NCI-H1105 treated with DMSO at 0.1 percent for 48 hours (cell line): ENCODE results near the gene SRPX.

Source experiments
- DNase-seq: peaks from one replicate; lab custom pipeline; 2025; lab: John Stamatoyannopoulos, UW

The SRPX gene

DNA sequence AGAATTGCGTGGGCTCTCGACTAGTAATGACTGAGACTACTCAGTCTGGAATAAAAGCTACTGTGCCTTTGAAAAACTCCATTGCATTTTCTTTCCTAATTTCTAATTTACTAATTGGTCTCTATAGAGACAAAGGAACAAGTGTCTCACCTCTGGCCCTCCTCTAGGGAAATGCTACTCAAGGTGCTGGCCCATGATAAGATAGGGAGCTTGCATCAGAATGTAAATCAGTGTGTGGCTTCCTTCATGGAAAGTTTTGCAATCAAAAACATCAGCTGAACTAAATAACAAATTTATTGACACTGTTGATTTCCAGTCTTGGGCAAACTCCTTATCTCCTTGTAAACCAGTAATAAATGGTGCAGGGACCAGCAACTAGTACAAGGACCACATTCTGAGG lies 81.8 kb downstream of the SRPX start:
- DNase-seq, result no peak

DNA sequence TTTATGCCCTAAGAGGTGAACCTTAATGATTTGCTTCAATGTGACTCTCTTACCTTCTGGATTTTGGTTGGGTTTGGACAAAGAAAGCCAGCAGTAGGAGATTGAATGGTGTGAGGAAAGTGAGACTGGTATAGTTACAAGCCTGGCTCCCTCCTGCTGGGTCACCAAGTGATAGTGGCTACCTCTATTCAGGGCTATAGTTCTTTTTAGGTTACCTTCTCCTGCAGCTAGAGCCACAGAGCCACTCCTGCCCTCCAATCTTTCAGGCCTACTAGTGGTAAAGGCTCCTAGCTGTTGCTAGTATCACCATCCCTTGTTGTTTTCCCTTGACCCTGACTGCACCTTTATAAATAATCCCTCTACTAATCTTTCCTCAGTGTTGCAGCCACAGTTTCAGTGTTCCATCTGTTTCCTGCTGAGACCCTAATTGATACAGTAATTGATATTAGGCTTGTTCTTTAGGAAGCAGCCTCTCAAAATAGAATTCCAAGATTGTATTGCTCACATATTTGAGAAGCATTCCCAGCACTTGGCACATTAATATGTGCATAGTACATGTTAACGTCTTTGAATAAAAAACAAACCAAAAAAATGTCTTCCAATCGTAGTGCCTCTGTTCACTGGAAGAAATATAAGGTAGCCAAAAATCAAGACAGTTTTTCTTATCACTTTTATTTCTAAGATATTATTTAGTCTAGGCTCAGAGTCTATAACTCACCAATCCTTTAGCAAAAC lies 82.3 kb downstream of the SRPX start:
- no peak for DNase-seq

DNA sequence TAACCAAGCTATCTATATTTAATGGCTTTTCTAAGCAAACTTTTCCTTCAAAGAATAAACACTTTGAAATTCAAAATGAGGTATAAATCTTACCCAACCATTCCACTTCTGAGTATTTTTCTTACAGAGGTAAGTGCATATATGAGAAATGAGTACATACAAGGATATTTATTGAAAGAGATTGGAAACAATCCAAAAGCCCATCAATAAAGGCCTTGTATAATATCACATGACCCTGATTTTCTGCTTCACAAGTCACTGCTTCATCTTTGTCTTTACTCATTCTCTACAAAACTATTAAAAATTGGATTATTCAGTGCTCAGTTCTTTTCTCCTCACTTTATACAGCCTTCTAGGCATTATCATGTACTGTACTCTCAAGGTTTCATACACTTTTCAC lies 91.3 kb downstream of the SRPX start:
- DNase-seq, result no peak

DNA sequence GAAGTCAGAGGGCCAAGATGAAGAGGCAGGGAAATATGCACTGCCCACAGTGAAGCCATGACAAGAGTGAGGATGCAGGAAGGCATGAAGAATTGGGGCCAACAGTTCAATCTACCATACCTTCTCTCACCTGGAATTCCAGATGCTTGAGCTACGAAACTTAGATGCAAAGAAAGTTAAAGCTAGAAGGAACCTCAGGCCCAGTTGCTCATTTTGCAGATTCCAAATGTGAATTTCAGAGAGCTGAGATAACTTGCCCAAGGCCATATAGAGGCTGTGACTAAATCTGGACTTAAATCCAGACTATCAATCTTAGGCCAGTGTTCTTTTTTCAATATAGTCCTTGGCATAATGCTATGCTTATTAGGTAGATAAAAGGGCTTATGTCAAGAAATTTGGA lies 92.7 kb downstream of the SRPX start:
- no peak for DNase-seq

DNA sequence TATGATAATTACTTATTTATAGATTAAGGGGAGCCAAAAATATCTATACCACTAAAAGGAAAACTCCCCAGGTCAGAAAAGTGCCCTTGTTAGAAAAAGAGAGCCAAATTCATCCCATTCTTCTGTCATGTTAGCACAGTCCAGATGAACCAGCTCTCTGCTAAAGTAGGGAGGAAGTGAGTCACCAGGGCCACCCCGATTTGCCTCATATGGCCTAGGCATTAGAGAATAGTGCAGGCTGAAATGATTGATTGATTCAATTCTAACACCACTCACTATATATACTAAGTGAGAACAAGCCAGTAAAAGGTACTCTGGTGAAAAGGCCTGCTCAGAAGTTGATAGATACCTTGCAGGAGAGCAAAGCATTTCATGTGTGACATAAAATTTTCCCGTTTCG lies 94.5 kb downstream of the SRPX start:
- no peak for DNase-seq

DNA sequence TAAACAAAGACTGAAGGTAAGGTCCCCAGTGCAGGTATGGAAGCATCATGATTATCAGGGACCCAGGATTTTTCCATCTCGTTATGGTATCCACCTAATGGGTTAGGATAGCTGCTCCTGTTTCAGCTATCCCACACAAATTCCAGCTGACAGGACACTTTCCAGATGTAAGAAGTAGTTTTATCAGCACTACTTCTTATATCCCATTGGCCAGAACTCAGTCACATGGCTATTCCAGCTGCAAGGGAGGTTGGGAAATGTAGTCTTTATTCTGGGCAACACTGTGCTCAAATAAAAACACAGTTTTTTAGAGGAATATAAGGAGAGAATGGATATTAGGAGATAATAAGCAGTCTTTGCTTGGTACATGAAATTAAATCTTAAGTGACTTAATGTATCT lies 96.7 kb downstream of the SRPX start:
- no peak for DNase-seq

DNA sequence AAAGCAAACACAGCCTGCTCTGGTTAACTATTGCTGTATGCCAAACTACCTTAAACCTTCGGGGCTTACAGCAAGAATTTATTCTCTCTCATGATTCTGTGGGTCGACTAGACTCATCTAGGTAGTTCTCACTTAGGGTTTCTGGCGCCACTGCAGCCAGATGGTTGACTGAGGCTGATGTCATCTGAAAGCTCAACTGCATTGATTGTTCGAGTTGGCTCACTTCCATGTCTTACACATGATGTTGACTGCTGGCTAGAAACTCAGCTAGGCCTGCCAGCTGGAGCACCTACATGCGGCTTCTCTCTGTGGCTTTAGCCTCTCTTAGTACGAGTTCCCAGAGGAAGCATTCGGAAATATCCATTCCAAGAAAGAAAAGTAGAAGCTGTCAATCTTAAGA lies 103.2 kb downstream of the SRPX start:
- DNase-seq, result no peak

DNA sequence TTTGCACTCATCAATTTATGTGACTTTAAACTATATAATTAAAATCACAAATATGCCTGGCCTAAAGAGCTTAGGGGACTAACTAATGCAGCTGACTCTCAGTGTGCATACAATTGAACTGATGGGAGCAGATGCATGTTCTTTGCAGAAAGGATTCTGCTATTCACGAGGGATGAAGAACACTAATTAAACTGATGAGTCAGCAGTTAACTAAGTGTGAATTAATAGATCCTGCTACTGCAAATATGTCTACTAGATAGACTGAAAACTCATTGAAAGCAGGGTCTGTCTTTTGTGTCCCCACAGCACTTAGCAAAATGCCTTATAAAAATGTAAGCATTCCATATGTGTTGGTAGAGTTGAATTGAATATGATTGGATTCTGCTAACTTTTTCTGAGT lies 104.0 kb downstream of the SRPX start:
- DNase-seq, result no peak

DNA sequence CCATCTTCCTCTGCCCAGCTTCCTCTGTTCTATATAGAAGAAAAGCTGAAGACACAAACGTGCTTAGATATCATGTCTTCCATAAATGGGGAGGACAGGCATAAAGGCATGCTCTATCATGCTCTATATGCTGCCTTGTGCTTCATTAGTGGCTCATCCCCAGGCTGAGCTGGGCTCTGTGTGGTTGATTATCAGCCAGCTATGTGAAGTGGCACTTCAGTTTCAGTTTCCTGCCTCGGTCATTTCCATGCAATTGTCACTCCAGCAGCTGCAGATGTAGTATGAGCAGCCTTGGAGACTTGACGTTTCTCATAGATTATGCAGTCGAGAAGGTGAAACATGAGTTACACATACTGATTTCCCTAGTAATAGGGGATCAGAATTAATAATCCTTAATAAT lies 108.1 kb downstream of the SRPX start:
- peak; percentile 65 for DNase-seq

DNA sequence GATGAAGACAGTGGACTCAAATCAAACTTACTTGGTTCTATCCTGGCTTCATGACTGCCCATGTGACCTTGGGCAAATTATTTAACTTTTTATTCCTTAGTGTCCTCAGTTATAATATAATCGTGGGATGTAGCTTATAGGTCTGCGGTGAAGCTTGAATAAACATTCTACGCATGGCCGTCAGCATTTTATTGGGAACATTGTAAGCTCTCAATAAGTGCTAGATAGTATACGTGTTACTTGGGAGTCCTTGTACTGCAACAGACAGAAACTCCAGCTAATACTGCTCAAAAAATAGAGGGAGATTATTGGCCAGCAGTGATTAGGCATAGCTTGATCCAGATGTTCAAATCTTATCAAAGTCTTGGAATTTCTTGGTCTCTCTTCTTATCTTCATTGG lies 109.5 kb downstream of the SRPX start:
- DNase-seq, result no peak

DNA sequence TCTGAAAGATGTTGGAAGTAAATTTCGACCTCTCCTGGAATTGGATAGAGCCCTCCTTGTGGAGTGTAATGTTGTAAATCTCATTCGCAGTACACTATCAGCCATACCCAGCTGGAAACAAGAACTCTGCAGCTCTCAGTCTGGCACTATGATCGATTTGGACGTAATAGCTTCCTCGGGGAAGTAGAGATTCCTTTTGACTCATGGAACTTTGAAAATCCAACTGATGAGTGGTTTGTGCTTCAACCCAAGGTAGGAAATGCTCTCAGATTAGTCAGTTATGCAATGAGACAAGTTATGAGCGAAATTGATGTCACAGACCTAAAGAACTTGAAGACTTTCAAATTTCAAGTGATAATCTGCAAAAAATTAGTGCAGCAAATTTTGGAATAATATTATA lies 110.4 kb downstream of the SRPX start:
- no peak for DNase-seq

DNA sequence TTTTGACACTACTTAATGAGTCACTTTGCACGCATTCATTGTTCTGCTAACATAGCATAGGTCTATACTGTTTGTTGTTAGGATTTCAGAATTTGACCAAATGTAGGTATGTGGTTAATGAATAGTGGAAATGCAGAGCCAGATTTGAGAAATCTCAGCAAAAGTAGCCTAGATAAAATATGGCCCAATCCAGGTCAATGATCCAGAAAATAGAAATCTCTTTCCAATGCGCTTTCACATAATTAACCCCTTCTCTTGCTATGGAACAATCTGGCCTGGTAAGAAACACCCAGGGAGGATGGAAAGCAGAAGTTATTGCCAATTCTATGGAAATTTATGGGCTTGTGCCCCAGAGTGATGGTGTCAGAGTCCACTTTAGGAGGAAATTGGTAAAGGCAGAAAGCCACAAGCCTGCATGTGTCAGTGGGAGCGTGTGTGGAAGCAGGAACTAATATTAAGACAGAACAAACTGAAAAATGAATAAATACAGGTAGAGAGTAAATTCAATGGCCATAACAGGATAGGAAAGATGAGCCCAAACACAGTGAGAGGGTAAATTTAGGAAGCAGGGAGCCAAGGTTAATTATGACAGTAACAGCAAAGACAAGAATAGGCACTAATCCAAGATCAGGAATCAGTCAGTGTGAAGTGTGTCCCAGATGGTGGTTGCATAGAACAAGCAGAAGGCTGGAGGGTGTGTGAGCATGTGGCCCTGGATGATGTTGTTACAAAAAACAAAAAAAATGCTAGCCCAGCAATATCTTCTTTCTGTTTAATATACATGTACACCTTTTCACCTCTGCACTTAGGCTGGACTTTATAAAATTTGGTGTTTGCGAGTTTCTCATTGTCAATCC lies 111.4 kb downstream of the SRPX start:
- no peak for DNase-seq

DNA sequence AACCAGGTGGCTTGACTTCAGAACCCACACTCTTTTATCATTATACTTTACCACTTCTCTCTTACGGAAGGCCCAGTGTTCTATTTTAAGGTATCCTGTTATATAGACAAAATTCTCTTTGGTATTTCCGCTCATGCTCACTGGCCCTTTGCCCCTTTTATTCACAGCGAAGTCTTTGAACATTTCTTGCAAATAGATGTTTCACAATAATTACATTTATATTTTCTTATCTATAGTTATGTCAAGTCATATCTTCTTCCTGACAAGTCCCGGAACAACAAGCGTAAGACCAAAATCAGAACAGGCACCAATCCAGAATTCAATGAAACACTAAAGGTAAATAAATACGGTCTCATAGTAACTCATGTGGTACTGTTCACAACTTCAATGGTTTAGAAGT lies 112.3 kb downstream of the SRPX start:
- DNase-seq, result no peak

DNA sequence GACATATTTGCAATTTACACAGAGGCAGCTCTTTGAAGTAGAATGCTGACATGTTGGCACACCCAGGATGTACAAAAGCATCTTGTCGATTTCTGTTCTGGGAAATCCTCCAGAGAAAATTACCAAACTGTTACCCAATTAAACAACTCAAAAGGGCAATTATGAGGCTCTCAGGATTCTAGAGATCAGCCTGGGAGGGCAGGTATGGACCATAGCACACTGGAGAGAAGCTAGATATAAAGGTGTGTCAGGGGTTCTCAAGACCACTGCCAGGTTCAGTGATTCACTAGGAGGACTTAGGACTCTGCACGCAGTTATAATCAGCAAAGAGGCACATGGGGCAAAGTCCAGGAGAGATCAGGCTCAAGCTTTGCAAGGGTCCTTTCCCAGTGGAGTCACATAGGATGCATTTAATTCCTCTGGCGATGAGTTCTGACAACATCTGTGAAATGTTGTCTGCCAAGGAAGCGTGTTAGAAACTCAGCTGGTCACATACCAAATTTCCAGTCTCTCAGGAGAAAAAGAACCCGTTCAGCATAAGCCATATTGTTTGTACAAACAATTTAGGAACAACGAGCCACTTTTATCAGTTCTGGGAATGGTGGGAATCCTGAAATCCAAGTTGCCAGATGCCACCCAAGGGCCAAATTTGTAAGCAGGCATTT lies 113.5 kb downstream of the SRPX start:
- peak; percentile 39 for DNase-seq

DNA sequence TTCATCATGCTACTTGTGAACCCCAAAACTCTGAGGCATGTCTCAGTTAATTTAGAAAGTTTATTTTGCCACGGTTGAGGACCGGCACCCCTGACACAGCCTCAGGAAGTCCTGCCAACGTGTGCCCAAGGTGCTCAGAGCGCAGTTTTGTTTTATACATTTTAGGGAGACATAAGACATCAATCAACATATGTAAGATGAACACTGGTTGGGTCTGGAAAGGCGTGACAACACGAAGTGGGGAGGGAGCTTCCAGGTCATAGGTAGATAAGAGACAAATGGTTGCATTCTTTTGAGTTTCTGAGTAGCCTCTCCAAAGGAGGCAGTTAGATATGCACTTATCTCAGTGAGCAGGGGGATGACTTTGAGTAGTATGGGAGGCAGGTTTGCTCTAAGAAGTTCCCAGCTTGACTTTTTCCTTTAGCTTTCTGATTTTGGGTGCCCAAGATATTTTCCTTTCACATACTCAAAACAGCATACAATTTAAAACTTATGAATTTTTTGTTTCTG lies 115.4 kb downstream of the SRPX start:
- DNase-seq, result no peak

DNA sequence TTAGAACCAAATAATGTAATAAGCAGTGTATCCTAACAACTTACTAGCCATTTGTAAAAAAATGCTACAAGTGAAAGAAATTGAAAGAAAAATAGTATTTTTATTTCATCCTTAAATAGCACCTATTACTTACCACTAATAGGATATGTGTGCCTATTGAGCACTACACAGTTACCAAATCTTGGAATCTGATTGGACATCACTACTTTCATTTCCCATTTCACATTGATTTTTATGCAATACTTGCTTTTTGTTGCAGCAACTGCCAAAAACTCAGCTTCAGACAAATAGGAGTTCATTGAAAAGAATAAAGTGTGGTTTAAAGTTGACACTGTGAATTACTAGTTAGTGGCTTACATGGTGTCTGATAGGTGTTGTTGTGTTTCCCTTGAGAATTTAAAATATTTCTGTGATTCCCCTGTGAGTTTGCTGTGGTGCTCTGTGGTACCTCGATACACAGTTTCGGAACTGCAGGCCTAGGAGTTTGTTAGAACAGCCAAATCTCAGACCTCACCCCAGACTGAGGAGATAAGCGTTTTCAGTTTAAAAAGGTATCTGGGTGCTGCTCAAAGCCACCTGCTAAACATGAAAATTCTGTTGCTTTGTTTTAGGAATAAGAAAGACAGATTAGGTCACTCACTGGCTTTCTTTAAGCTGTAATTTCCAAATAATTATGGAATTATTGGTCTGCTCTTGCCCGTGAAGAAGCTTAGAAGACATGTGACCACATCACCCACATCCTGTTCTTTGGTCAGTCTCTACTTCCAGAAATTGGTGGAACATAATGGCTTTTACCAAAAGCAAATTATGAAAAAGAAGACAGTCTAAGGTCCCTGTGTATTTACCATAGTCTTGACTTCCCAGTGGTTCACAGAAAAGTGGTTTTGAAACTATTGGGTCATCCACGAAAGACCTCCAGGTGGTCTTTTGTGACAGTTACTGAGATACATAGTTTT lies 116.5 kb downstream of the SRPX start:
- DNase-seq, result no peak

DNA sequence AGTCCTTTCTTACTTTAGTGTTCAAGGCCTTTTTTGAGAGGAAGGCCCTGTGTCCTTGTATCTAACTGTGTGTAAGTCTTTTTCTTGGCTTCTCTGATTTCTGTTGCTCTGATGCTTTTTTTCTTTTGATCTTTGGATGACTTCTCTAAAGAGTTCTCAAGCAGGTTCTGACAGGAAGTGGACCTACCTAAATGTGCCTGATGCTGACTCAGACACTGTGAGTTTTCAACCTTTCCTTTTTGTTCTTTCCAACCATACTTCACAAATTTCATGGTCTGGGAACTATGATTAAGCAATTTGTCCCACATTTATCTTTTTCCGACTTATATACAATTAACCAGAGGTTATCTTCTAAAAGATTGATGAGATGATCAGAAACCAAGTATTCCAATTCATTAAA lies 117.8 kb downstream of the SRPX start:
- no peak for DNase-seq

DNA sequence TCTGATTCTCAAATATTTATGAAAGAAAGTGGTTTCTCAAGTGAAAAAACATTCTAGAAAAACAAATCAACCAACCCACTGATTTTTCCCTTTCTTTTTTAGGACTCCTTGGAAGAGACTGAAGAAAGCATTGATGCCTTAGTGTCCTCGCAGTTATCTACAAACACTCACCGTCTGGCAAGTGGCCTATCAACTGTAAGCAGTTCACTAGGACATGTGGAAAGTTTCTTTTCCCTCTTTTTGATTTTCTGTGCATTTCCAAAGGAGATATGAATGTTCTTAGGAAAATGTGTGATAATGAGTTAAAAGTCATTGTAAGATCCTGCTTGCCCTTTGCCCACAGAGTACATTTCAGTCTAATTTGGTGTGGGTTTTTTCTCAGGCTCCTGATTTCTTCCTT lies 118.4 kb downstream of the SRPX start:
- no peak for DNase-seq

DNA sequence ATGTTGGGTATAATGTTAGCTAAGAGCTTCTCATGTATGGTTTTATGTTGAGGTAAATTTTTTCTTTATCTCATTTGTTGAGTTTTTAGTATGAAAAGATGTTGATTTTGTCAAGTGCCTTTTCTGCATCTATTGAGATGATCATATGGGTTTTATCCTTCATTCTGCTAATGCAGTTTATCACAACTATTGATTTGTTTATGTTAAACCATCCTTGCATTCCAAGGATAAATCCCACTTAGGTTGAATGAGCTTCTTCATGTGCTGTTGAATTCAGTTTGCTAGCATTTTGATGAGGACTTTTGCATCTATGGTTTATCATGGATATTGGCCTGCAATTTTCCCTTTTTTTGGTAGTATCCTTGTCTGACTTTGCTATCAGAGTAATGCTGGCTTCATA lies 121.0 kb downstream of the SRPX start:
- no peak for DNase-seq
